ENCODE measurements around the gene THSD7B.

GRCh38 chr2:137708311-137708710 lies 943.0 kb downstream of the THSD7B start:
- TF ChIP-seq, protein P1, sequence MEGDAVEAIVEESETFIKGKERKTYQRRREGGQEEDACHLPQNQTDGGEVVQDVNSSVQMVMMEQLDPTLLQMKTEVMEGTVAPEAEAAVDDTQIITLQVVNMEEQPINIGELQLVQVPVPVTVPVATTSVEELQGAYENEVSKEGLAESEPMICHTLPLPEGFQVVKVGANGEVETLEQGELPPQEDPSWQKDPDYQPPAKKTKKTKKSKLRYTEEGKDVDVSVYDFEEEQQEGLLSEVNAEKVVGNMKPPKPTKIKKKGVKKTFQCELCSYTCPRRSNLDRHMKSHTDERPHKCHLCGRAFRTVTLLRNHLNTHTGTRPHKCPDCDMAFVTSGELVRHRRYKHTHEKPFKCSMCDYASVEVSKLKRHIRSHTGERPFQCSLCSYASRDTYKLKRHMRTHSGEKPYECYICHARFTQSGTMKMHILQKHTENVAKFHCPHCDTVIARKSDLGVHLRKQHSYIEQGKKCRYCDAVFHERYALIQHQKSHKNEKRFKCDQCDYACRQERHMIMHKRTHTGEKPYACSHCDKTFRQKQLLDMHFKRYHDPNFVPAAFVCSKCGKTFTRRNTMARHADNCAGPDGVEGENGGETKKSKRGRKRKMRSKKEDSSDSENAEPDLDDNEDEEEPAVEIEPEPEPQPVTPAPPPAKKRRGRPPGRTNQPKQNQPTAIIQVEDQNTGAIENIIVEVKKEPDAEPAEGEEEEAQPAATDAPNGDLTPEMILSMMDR (conservative IDR thresholded peaks at IDR 0.05 in 1 of 2, IDR thresholded peaks at IDR 0.05 in 1 of 2; ENCODE audit: extremely low read depth in 1 of 2, insufficient read depth in 1 of 2, low read depth in 1 of 2, low read length in 2 of 2): no peak
- no peak for TF ChIP-seq EZH2 (IDR thresholded peaks at IDR 0.05; ENCODE audit: borderline replicate concordance, low read length)

Measured in mammary epithelial cell (primary cell).